CD4-positive, alpha-beta T cell (primary cell): ENCODE results near the gene SLC9A2. TPM values are rescaled to one million over a fixed set of nuclear protein-coding genes. Genes with fewer than 3 reads are reported as not detected.
A peak's percentile ranks its signal among the peaks of the same experiment; 100 is the strongest.

Source experiments
- ATAC-seq: fragments of 200-7000 bp; cut with Tn5 transposase; one replicate; pipeline ENCODE4 v1.10.0; 2022; ENCODE audit warnings: mild to moderate bottlenecking; ENCODE audit not compliant: poor library complexity
- CTCF ChIA-PET: fragments of 350-600 bp; sonication (Branson Sonifier 250); formaldehyde crosslinking; loops from one replicate; lab custom pipeline; 2021; ENCODE audit warnings: antibody characterized with exemption, inconsistent platforms; lab: Charles Lee
- POLR2A ChIA-PET: fragments of 350-600 bp; sonication (Branson Sonifier 250); formaldehyde crosslinking; loops from one replicate; lab custom pipeline; 2021; ENCODE audit warnings: antibody characterized with exemption, inconsistent platforms; lab: Charles Lee
- DNase-seq, 14 experiments: peaks; one replicate each; pipeline ENCODE4 v3.0.0-alpha.2; 2013 to 2020; ENCODE audit warnings: mixed read lengths in 2 of 14
- H3K27ac ChIP-seq, 2 donors: one replicate each; pipeline versions ENCODE4 v1.5.1 to v1.7.0; 2013; ENCODE audit warnings: low read length in 2 of 2, low read depth in 1 of 2, mild to moderate bottlenecking in 1 of 2
- H3K27me3 ChIP-seq, 2 experiments: 1 replicate in 1 of 2; 2 replicates in 1 of 2; pipeline versions ENCODE4 v1.6.1 to v1.7.0; 2013; ENCODE audit warnings: low read length in 2 of 2, control low read depth in 1 of 2, mild to moderate bottlenecking in 1 of 2, moderate library complexity in 1 of 2; ENCODE audit not compliant: insufficient read depth in 2 of 2, control insufficient read depth in 1 of 2
- H3K36me3 ChIP-seq: one replicate; pipeline ENCODE4 v1.6.1; 2013; ENCODE audit warnings: low read length, control low read depth; ENCODE audit not compliant: insufficient read depth
- H3K4me1 ChIP-seq: one replicate; pipeline ENCODE4 v1.6.1; 2013; ENCODE audit warnings: low read length, control low read depth; ENCODE audit not compliant: insufficient read depth
- H3K4me3 ChIP-seq: one replicate; pipeline ENCODE4 v1.5.1; 2013; ENCODE audit warnings: mild to moderate bottlenecking, low read length, moderate library complexity
- H3K9me3 ChIP-seq, 2 experiments: 1 replicate in 1 of 2; 2 replicates in 1 of 2; pipeline versions ENCODE4 v1.6.1 to v1.7.0; 2013; ENCODE audit warnings: low read length in 2 of 2, mild to moderate bottlenecking in 2 of 2, control low read depth in 1 of 2, moderate library complexity in 1 of 2; ENCODE audit not compliant: control insufficient read depth in 1 of 2, insufficient read depth in 1 of 2
- H3K27ac Mint-ChIP-seq: one replicate; pipeline ENCODE4 v1.8.0; 2020; ENCODE audit warnings: mixed read lengths
- H3K27me3 Mint-ChIP-seq: one replicate; pipeline ENCODE4 v1.8.0; 2021; ENCODE audit warnings: mixed read lengths
- H3K36me3 Mint-ChIP-seq: one replicate; pipeline ENCODE4 v1.8.0; 2021; ENCODE audit warnings: low read depth, mixed read lengths
- H3K4me1 Mint-ChIP-seq: one replicate; pipeline ENCODE4 v1.8.0; 2021; ENCODE audit warnings: low read depth, mixed read lengths
- H3K4me3 Mint-ChIP-seq: one replicate; pipeline ENCODE4 v1.8.0; 2020; ENCODE audit warnings: mild to moderate bottlenecking, mixed read lengths
- H3K9me3 Mint-ChIP-seq: one replicate; pipeline ENCODE4 v1.8.0; 2020; ENCODE audit warnings: mixed read lengths
- CTCF ChIP-seq: fragments of 200-600 bp; IDR thresholded peaks from one replicate; pipeline ENCODE4 v1.8.0; 2022; ENCODE audit warnings: antibody characterized with exemption, mild to moderate bottlenecking
- intact Hi-C, 2 experiments: fragments of 100-400 bp; cut with DNase I in 1 of 2; cut with micrococcal nuclease in 1 of 2; formaldehyde crosslinking; loops; one replicate each; pipeline versions ENCODE4 v1.15.1 to v1.9.0; 2023 to 2025; cut with DNase I, micrococcal nuclease
- total RNA-seq, 174 experiments: library from RNA in 2 of 174; stranded (reverse) in 2 of 174; gene quantifications; one replicate each; pipeline ENCODE4 v1.2.3 and lab custom pipeline; 2021 to 2026

The SLC9A2 gene
- total RNA-seq, 2 experiments from 2014 or later = not detected

DNA sequence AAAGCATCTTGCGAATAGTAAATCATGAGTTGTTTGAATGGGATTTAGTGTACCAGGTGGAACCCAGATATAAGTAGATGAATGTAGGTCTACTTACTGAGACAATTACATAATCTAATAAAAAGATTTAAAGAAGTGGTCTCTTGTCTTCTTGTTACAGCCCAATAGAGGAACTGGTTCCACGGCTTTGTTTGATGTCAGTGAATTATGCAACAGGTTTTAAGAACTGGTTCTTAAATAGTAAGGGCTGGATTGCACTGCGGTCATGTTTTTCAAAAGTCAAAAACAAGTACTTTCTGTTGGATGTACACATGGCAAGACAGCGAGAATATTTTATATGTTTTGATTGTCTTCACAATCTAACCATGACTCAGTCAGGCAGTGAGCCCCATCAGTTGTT is 15.4 kb upstream of the SLC9A2 start:
- Mint-ChIP-seq H3K4me3 (no peak overlapping the region), H3K27ac (no peak overlapping the region), H3K27me3 (peaks cover 31% of the 10 kb centered on the region), H3K9me3 (no peaks in the 10 kb centered on the region), H3K36me3 (no peaks in the 10 kb centered on the region), H3K4me1 (no peaks in the 10 kb centered on the region)
- no peaks in the 10 kb centered on the region for H3K9me3 ChIP-seq
- H3K27ac ChIP-seq = no peak overlapping the region
- ChIA-PET POLR2A (no interaction called here), CTCF (no interaction called here)
- H3K36me3 ChIP-seq = no peaks in the 10 kb centered on the region
- TF ChIP-seq CTCF = no peak
- H3K27me3 ChIP-seq = peaks cover 0 to 2% of the 10 kb centered on the region in 2 experiments
- intact Hi-C loops = no loop called here
- H3K4me3 ChIP-seq = no peak overlapping the region
- ATAC-seq (no peak), DNase-seq (peak in 2 of 14 experiments; percentile 15 to 24)
- no peaks in the 10 kb centered on the region for H3K4me1 ChIP-seq

- peak in 2 of 14 experiments; percentile 6 to 8 for DNase-seq
- Mint-ChIP-seq H3K36me3 (no peaks in the 10 kb centered on the region), H3K9me3 (no peaks in the 10 kb centered on the region), H3K27me3 (peaks cover 27% of the 10 kb centered on the region), H3K4me1 (no peaks in the 10 kb centered on the region), H3K27ac (no peak overlapping the region), H3K4me3 (no peak overlapping the region)
- POLR2A ChIA-PET = no interaction called here
- Histone ChIP-seq H3K27me3 (no peaks in the 10 kb centered on the region), H3K4me1 (no peaks in the 10 kb centered on the region), H3K27ac (no peak overlapping the region), H3K36me3 (no peaks in the 10 kb centered on the region), H3K4me3 (no peak overlapping the region), H3K9me3 (no peaks in the 10 kb centered on the region)
- no peak for ATAC-seq
- TF ChIP-seq CTCF = no peak
- CTCF ChIA-PET = no interaction called here
- intact Hi-C loops = no loop called here
Observed at GRCh38 chr2:102604769-102605168, 14.6 kb upstream of the SLC9A2 start.

- ATAC-seq (no peak), DNase-seq (no peak)
- no peak overlapping the region for H3K27ac ChIP-seq
- no peaks in the 10 kb centered on the region for H3K36me3 Mint-ChIP-seq
- no peak overlapping the region for H3K27ac Mint-ChIP-seq
- intact Hi-C loops = no loop called here
- ChIA-PET POLR2A (no interaction called here), CTCF (no interaction called here)
- H3K9me3 ChIP-seq = no peaks in the 10 kb centered on the region
- H3K27me3 Mint-ChIP-seq = peaks cover 15% of the 10 kb centered on the region
- no peaks in the 10 kb centered on the region for H3K27me3 ChIP-seq
- H3K4me3 Mint-ChIP-seq = no peak overlapping the region
- no peaks in the 10 kb centered on the region for H3K4me1 Mint-ChIP-seq
- H3K36me3 ChIP-seq = no peaks in the 10 kb centered on the region
- no peak overlapping the region for H3K4me3 ChIP-seq
- no peaks in the 10 kb centered on the region for H3K9me3 Mint-ChIP-seq
- no peaks in the 10 kb centered on the region for H3K4me1 ChIP-seq
- no peak for TF ChIP-seq CTCF
Observed at GRCh38 chr2:102606353-102606752, 13.0 kb upstream of the SLC9A2 start.
